Endothelial cell of umbilical vein (primary cell): Measurements from ENCODE around the gene OGT.

ENCODE experiments used
- EZH2 ChIP-seq: IDR thresholded peaks from 2 replicates; pipeline ENCODE4 v1.6.1; 2012; ENCODE audit warnings: borderline replicate concordance, low read depth, mild to moderate bottlenecking, moderate library complexity, low read length, inconsistent platforms; ENCODE audit not compliant: severe bottlenecking
- FOS ChIP-seq: IDR thresholded peaks from 2 replicates; pipeline ENCODE4 v1.6.1; 2011; ENCODE audit warnings: mild to moderate bottlenecking, low read length, moderate library complexity, borderline replicate concordance; ENCODE audit not compliant: insufficient read depth
- GATA2 ChIP-seq: IDR thresholded peaks from 2 replicates; pipeline ENCODE4 v1.7.0; 2011; ENCODE audit warnings: low read depth, mild to moderate bottlenecking, moderate library complexity, mixed read lengths, low read length; ENCODE audit not compliant: insufficient read length, insufficient read depth
- JUN ChIP-seq: IDR thresholded peaks from 2 replicates; pipeline ENCODE4 v1.6.1; 2011; ENCODE audit warnings: borderline replicate concordance, low read depth; ENCODE audit not compliant: insufficient read length, insufficient read depth
- MYC ChIP-seq: IDR thresholded peaks from one replicate; pipeline ENCODE4 v1.6.1; 2011; ENCODE audit warnings: mild to moderate bottlenecking, low read depth, low read length
- POLR2A ChIP-seq: IDR thresholded peaks from 2 replicates; pipeline ENCODE4 v1.6.1; 2012; ENCODE audit warnings: low read depth, mild to moderate bottlenecking, control low read depth, low read length
- POLR2AphosphoS5 ChIP-seq: IDR thresholded peaks from 2 replicates; pipeline ENCODE4 v1.6.1; 2012; ENCODE audit warnings: low read depth, mild to moderate bottlenecking, control low read depth, low read length, moderate library complexity; ENCODE audit not compliant: insufficient read depth
- TF ChIP-seq, protein P1 (sequence below), 2 donors: IDR thresholded peaks; 1 replicate in 1 of 2; 2 replicates in 1 of 2; pipeline ENCODE4 v1.5.1; 2011; ENCODE audit warnings: low read length in 2 of 2, mild to moderate bottlenecking in 2 of 2, moderate library complexity in 2 of 2, control low read depth in 1 of 2, inconsistent platforms in 1 of 2, low read depth in 1 of 2; ENCODE audit not compliant: insufficient read depth in 1 of 2; ENCODE audit errors: extremely low read depth in 1 of 2
- TF ChIP-seq, protein P2 (sequence below): IDR thresholded peaks from 2 replicates; pipeline ENCODE4 v1.6.1; 2011; ENCODE audit not compliant: insufficient read depth, insufficient read length

DNA sequence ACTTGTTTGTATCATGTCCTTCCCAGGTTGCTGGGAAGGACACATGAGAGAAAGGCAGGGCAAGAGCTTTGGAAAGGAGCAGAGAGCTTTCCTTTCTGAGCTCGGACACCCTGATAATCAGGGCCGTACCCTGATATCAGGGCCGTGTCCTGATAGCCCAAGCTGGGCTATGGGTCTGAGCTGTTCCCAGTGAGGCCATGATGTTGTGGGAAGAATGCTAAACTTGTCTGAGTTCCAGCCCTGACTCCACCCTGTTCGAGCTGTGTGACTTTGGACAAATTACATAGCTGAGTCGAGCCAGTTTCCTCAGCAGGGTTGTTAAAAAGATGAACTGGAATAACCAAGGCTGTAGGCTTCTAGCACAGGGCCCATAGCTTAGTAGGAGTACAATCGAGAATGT, 88.7 kb downstream of the OGT start:
- TF ChIP-seq, protein P1, sequence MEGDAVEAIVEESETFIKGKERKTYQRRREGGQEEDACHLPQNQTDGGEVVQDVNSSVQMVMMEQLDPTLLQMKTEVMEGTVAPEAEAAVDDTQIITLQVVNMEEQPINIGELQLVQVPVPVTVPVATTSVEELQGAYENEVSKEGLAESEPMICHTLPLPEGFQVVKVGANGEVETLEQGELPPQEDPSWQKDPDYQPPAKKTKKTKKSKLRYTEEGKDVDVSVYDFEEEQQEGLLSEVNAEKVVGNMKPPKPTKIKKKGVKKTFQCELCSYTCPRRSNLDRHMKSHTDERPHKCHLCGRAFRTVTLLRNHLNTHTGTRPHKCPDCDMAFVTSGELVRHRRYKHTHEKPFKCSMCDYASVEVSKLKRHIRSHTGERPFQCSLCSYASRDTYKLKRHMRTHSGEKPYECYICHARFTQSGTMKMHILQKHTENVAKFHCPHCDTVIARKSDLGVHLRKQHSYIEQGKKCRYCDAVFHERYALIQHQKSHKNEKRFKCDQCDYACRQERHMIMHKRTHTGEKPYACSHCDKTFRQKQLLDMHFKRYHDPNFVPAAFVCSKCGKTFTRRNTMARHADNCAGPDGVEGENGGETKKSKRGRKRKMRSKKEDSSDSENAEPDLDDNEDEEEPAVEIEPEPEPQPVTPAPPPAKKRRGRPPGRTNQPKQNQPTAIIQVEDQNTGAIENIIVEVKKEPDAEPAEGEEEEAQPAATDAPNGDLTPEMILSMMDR (IDR thresholded peaks at IDR 0.05; ENCODE audit: extremely low read depth in 1 of 2, insufficient read depth in 1 of 2, low read depth in 1 of 2, low read length in 2 of 2), result no peak
- TF ChIP-seq MYC, result no peak
- no peak for TF ChIP-seq EZH2
- no peak for TF ChIP-seq POLR2AphosphoS5
- no peak for TF ChIP-seq FOS
- no peak for TF ChIP-seq POLR2A
- TF ChIP-seq, protein P2, sequence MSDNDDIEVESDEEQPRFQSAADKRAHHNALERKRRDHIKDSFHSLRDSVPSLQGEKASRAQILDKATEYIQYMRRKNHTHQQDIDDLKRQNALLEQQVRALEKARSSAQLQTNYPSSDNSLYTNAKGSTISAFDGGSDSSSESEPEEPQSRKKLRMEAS, result no peak
- TF ChIP-seq JUN, result no peak
- TF ChIP-seq GATA2, result no peak
